Measurements from ENCODE around the gene ANKRD2.

Gene ANKRD2

DNA sequence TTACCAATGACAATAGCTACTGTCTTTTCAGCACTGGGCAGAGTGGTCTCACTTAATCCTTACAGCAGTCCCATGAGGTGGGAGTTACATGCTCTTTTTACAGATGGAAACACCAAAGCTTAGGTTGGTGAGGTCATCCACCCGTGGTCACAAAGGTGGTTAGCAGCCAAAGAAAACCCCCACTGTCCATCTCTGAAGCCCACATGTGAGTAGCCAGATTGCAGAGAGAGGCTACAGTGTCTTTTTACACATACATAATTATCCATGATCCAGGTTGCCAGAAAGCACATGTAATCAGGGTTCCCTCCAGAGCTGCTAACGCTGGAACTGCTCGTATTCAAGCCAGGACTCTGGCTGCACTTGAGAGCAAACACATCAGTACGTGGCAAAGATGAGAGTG is 24.6 kb upstream of the ANKRD2 start:
- Histone ChIP-seq H3K9me3 (ENCODE audit: insufficient read depth, low read length) (no peaks in the 10 kb centered on the region), H3K36me3 (ENCODE audit: low read length) (no peaks in the 10 kb centered on the region), H3K4me2 (ENCODE audit: low read depth, low read length, poor library complexity, severe bottlenecking) (no peak overlapping the region), H4K20me1 (ENCODE audit: low read depth, low read length) (no peaks in the 10 kb centered on the region), H3K9me2 (replicated peaks; ENCODE audit: insufficient read depth, low read length) (no peaks in the 10 kb centered on the region), H3K27ac (ENCODE audit: low read depth, low read length) (no peak overlapping the region), H3K27me3 (ENCODE audit: low read length) (no peaks in the 10 kb centered on the region), H3K4me3 (ENCODE audit: insufficient read depth, low read length, poor library complexity, severe bottlenecking) (no peak overlapping the region), H3K9ac (ENCODE audit: low read length) (no peak overlapping the region), H2AFZ (ENCODE audit: low read depth, low read length, severe bottlenecking) (no peak overlapping the region), H3K79me2 (ENCODE audit: insufficient read depth, low read length) (no peaks in the 10 kb centered on the region), H3F3A (ENCODE audit: insufficient read depth) (no peaks in the 10 kb centered on the region)
- no peak for TF ChIP-seq EZH2phosphoT487 (conservative IDR thresholded peaks at IDR 0.05; ENCODE audit: low read length)
- TF ChIP-seq, protein P1, sequence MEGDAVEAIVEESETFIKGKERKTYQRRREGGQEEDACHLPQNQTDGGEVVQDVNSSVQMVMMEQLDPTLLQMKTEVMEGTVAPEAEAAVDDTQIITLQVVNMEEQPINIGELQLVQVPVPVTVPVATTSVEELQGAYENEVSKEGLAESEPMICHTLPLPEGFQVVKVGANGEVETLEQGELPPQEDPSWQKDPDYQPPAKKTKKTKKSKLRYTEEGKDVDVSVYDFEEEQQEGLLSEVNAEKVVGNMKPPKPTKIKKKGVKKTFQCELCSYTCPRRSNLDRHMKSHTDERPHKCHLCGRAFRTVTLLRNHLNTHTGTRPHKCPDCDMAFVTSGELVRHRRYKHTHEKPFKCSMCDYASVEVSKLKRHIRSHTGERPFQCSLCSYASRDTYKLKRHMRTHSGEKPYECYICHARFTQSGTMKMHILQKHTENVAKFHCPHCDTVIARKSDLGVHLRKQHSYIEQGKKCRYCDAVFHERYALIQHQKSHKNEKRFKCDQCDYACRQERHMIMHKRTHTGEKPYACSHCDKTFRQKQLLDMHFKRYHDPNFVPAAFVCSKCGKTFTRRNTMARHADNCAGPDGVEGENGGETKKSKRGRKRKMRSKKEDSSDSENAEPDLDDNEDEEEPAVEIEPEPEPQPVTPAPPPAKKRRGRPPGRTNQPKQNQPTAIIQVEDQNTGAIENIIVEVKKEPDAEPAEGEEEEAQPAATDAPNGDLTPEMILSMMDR (IDR thresholded peaks at IDR 0.05; ENCODE audit: insufficient read depth, low read length, poor library complexity, severe bottlenecking): no peak

GRCh38 chr10:97548828-97549455 is 23.6 kb upstream of the ANKRD2 start:
- no peaks in the 10 kb centered on the region for H3K9me2 ChIP-seq (replicated peaks; ENCODE audit: insufficient read depth, low read length)
- H3K79me2 ChIP-seq (ENCODE audit: insufficient read depth, low read length): no peaks in the 10 kb centered on the region
- H3K4me3 ChIP-seq (ENCODE audit: insufficient read depth, low read length, poor library complexity, severe bottlenecking): no peak overlapping the region
- H2AFZ ChIP-seq (ENCODE audit: low read depth, low read length, severe bottlenecking): no peak overlapping the region
- H3F3A ChIP-seq (ENCODE audit: insufficient read depth): no peaks in the 10 kb centered on the region
- H4K20me1 ChIP-seq (ENCODE audit: low read depth, low read length): no peaks in the 10 kb centered on the region
- no peak overlapping the region for H3K4me2 ChIP-seq (ENCODE audit: low read depth, low read length, poor library complexity, severe bottlenecking)
- H3K27ac ChIP-seq (ENCODE audit: low read depth, low read length): no peak overlapping the region
- no peaks in the 10 kb centered on the region for H3K36me3 ChIP-seq (ENCODE audit: low read length)
- no peak for TF ChIP-seq EZH2phosphoT487 (conservative IDR thresholded peaks at IDR 0.05; ENCODE audit: low read length)
- TF ChIP-seq, protein P1 (IDR thresholded peaks at IDR 0.05; ENCODE audit: insufficient read depth, low read length, poor library complexity, severe bottlenecking): no peak
- H3K9ac ChIP-seq (ENCODE audit: low read length): no peak overlapping the region
- no peaks in the 10 kb centered on the region for H3K9me3 ChIP-seq (ENCODE audit: insufficient read depth, low read length)
- no peaks in the 10 kb centered on the region for H3K27me3 ChIP-seq (ENCODE audit: low read length)

- Histone ChIP-seq H3K9me3 (ENCODE audit: insufficient read depth, low read length) (no peaks in the 10 kb centered on the region), H3K36me3 (ENCODE audit: low read length) (no peaks in the 10 kb centered on the region), H3K4me2 (ENCODE audit: low read depth, low read length, poor library complexity, severe bottlenecking) (no peak overlapping the region), H3K9me2 (replicated peaks; ENCODE audit: insufficient read depth, low read length) (no peaks in the 10 kb centered on the region), H3K27ac (ENCODE audit: low read depth, low read length) (no peak overlapping the region), H3F3A (ENCODE audit: insufficient read depth) (no peaks in the 10 kb centered on the region), H3K79me2 (ENCODE audit: insufficient read depth, low read length) (no peaks in the 10 kb centered on the region), H3K27me3 (ENCODE audit: low read length) (no peaks in the 10 kb centered on the region), H3K9ac (ENCODE audit: low read length) (no peak overlapping the region), H4K20me1 (ENCODE audit: low read depth, low read length) (no peaks in the 10 kb centered on the region), H2AFZ (ENCODE audit: low read depth, low read length, severe bottlenecking) (no peak overlapping the region), H3K4me3 (ENCODE audit: insufficient read depth, low read length, poor library complexity, severe bottlenecking) (no peak overlapping the region)
- no peak for TF ChIP-seq EZH2phosphoT487 (conservative IDR thresholded peaks at IDR 0.05; ENCODE audit: low read length)
- TF ChIP-seq, protein P1 (IDR thresholded peaks at IDR 0.05; ENCODE audit: insufficient read depth, low read length, poor library complexity, severe bottlenecking): no peak
These were observed 22.8 kb upstream of the ANKRD2 start for GRCh38 chr10:97549587-97550322.

Data from SU-DHL-6 (cell line).